Body of pancreas (tissue), 4 donors: ENCODE data around the gene CPSF4L. TPM values are rescaled to one million over a fixed set of nuclear protein-coding genes. Genes with fewer than 3 reads are reported as not detected.

ENCODE experiments used
- ATAC-seq: fragments of 150-250 bp; one replicate; pipeline ENCODE4 v1.9.1; 2016
- DNase-seq, 4 donors: peaks; one replicate each; pipeline ENCODE4 v3.0.0-alpha.2; 2019
- H3K27ac ChIP-seq, 4 donors: fragments of 200-600 bp; sonication (generic); 1 replicate in 3 of 4; 2 replicates in 1 of 4; pipeline versions ENCODE4 v1.5.1 to v1.6.1; 2016 to 2019; ENCODE audit warnings: mild to moderate bottlenecking in 1 of 4, mixed read lengths in 1 of 4, moderate library complexity in 1 of 4
- H3K27me3 ChIP-seq, 2 donors: fragments of 200-600 bp; sonication (generic); one replicate each; pipeline ENCODE4 v1.6.0; 2016; ENCODE audit warnings: mild to moderate bottlenecking in 1 of 2
- H3K36me3 ChIP-seq, 2 donors: fragments of 200-600 bp; sonication (generic); replicated peaks in 1 of 2; 2 replicates each; pipeline ENCODE4 v1.5.1; 2016; ENCODE audit warnings: low read depth in 2 of 2; ENCODE audit not compliant: insufficient read depth in 1 of 2
- H3K4me1 ChIP-seq: fragments of 200-600 bp; sonication (generic); one replicate; pipeline ENCODE4 v1.6.0; 2016
- H3K4me3 ChIP-seq, 2 donors: fragments of 200-600 bp; sonication (generic); 1 replicate in 1 of 2; 2 replicates in 1 of 2; pipeline ENCODE4 v1.5.1; 2016 to 2019
- H3K9me3 ChIP-seq, 3 donors: fragments of 200-600 bp; sonication (generic); 1 replicate in 2 of 3; 2 replicates in 1 of 3; pipeline ENCODE4 v1.5.1; 2016
- CTCF ChIP-seq, 7 experiments: fragments of 450-650 bp in 4 of 7; fragments of 200-600 bp in 3 of 7; sonication (generic) in 3 of 7; IDR thresholded peaks; one replicate each; pipeline ENCODE4 v1.5.1; 2016 to 2019; ENCODE audit warnings: antibody characterized with exemption in 7 of 7
- POLR2A ChIP-seq, 3 donors: fragments of 450-650 bp; IDR thresholded peaks; one replicate each; pipeline ENCODE4 v1.6.1; 2016; ENCODE audit warnings: antibody characterized with exemption in 3 of 3, mild to moderate bottlenecking in 2 of 3
- WGBS, 2 donors: methylation state at CpG; one replicate each; pipeline ENCODE4 v1.1.5; 2017; 5-methylcytosine and 5-hydroxymethylcytosine counted together
- intact Hi-C: fragments of 100-400 bp; cut with DNase I; formaldehyde crosslinking; loops from one replicate; pipeline ENCODE4 v1.15.1; 2023
- total RNA-seq, 2 donors: library from RNA; depleted of rRNA; stranded (reverse); fragments of >200 nt; gene quantifications; one replicate each; pipeline ENCODE4 v1.1.0, GENCODE V29; 2016

The CPSF4L gene
- total RNA-seq, 2 donors from 2014 or later, result not detected

GRCh38 chr17:73262676-73263642 lies 1.3 kb upstream of the CPSF4L start:
- 42 to 58% methylated on average over 12 of the region's 12 CpGs for WGBS, 2 donors
- Histone ChIP-seq H3K4me3 (no peak overlapping the region), H3K27me3 (no peaks in the 10 kb centered on the region), H3K4me1 (peaks cover 54% of the 10 kb centered on the region), H3K36me3 (no peaks in the 10 kb centered on the region), H3K9me3 (no peaks in the 10 kb centered on the region), H3K27ac (peak overlapping the region; percentile 75 to 95 (median 94))
- ATAC-seq (peak; percentile 47), DNase-seq (peak in 1 of 4 donors; percentile 41)
- TF ChIP-seq POLR2A (IDR thresholded peaks at IDR 0.05) (peak in 2 of 3 donors; percentile 37 to 40), CTCF (IDR thresholded peaks at IDR 0.05) (no peak)
- intact Hi-C loops, result no loop called here

GRCh38 chr17:73261952-73262675 lies 434 bp upstream of the CPSF4L start:
- H3K36me3 ChIP-seq, result no peaks in the 10 kb centered on the region
- no peaks in the 10 kb centered on the region for H3K9me3 ChIP-seq
- ATAC-seq (peak; percentile 86), DNase-seq (peak; percentile 79 to 90 (median 86))
- 4 to 9% methylated on average over 12 to 18 of the region's 19 CpGs for WGBS, 2 donors
- no peaks in the 10 kb centered on the region for H3K27me3 ChIP-seq
- intact Hi-C loops, result no loop called here
- H3K4me1 ChIP-seq, result peaks cover 46% of the 10 kb centered on the region
- peak overlapping the region; percentile 75 to 95 (median 94) for H3K27ac ChIP-seq
- TF ChIP-seq POLR2A (IDR thresholded peaks at IDR 0.05), result peak in 2 of 3 donors; percentile 53 to 55
- peak in 3 of 7 experiments; percentile 4 to 13 (median 5) for TF ChIP-seq CTCF (IDR thresholded peaks at IDR 0.05)
- H3K4me3 ChIP-seq, result no peak overlapping the region

- TF ChIP-seq CTCF (IDR thresholded peaks at IDR 0.05), result no peak
- no peak for TF ChIP-seq POLR2A (IDR thresholded peaks at IDR 0.05)
- Histone ChIP-seq H3K9me3 (no peaks in the 10 kb centered on the region), H3K36me3 (no peaks in the 10 kb centered on the region), H3K27me3 (no peaks in the 10 kb centered on the region), H3K4me1 (peaks cover 19% of the 10 kb centered on the region), H3K27ac (no peak overlapping the region), H3K4me3 (no peak overlapping the region)
- WGBS, 2 donors, result 83 to 84% methylated on average over 5 to 6 of the region's 6 CpGs
- DNase-seq (no peak), ATAC-seq (no peak)
- intact Hi-C loops, result loop anchor here (10.0 kb wide), 2 partner anchors 57 to 523 kb away; partner anchors contain the start of gene CDC42EP4
Measured at GRCh38 chr17:73257516-73257915, 4.2 kb downstream of the CPSF4L start.

GRCh38 chr17:73256220-73256619 lies 5.5 kb downstream of the CPSF4L start:
- H3K36me3 ChIP-seq, result no peaks in the 10 kb centered on the region
- no peak overlapping the region for H3K4me3 ChIP-seq
- H3K4me1 ChIP-seq, result peaks cover 6% of the 10 kb centered on the region
- no peaks in the 10 kb centered on the region for H3K27me3 ChIP-seq
- intact Hi-C loops, result loop anchor here (10.0 kb wide), 2 partner anchors 59 to 521 kb away; partner anchors contain the start of gene CDC42EP4
- H3K27ac ChIP-seq, result no peak overlapping the region
- no peak for TF ChIP-seq POLR2A (IDR thresholded peaks at IDR 0.05)
- no peak for TF ChIP-seq CTCF (IDR thresholded peaks at IDR 0.05)
- no peaks in the 10 kb centered on the region for H3K9me3 ChIP-seq
- 97 to 100% methylated on average over 2 to 3 of the region's 3 CpGs for WGBS, 2 donors
- ATAC-seq (no peak), DNase-seq (no peak)
